Measurements from ENCODE around the gene CAMK2G. TPM values are rescaled to one million over a fixed set of nuclear protein-coding genes. Genes with fewer than 3 reads are reported as not detected.

Gene CAMK2G
- total RNA-seq, 1 experiment from 2014 or later, result 41.4 TPM

GRCh38 chr10:73850211-73850610 is 24.1 kb downstream of the CAMK2G start:
- no TSS peak for BruUV-seq (replicated peaks)
- no peaks in the 10 kb centered on the region for H3K9me3 ChIP-seq (ENCODE audit: control insufficient read depth, insufficient read depth, low read depth, low read length)
- ChIA-PET CTCF (interaction anchor here (0.5 to 1.9 kb wide), 4 partner anchors 29 to 116 kb away, joined by 3 to 11 read pairs (median 3); no protein-coding TSS in a partner anchor), POLR2A (no interaction called here)
- H3K4me1 ChIP-seq (ENCODE audit: control insufficient read depth, insufficient read depth, low read length), result no peaks in the 10 kb centered on the region
- no peak overlapping the region for H3K4me3 ChIP-seq (ENCODE audit: low read depth in 2 of 2, low read length in 2 of 2)
- H3K27ac ChIP-seq (ENCODE audit: low read length), result no peak overlapping the region
- H3K36me3 ChIP-seq (ENCODE audit: control insufficient read depth, insufficient read depth, low read length), result peaks cover 13% of the 10 kb centered on the region; the same call in 1 of the 2 replicates
- H3K27me3 ChIP-seq (ENCODE audit: control insufficient read depth, insufficient read depth, low read length), result no peaks in the 10 kb centered on the region
- TF ChIP-seq SIN3A (IDR thresholded peaks at IDR 0.05; ENCODE audit: borderline replicate concordance, insufficient read depth, low read depth, low read length) (no peak), REST (IDR thresholded peaks at IDR 0.05; ENCODE audit: insufficient read depth in 1 of 2, low read depth in 2 of 2, low read length in 1 of 2) (no peak), TCF7L2 (IDR thresholded peaks at IDR 0.05; ENCODE audit: low read depth, low read length) (no peak), POLR2AphosphoS5 (IDR thresholded peaks at IDR 0.05; ENCODE audit: low read depth, low read length) (no peak), CTCF (IDR thresholded peaks at IDR 0.05) (no peak)
- DNase-seq (ENCODE audit: low read depth, low spot score) (no peak), ATAC-seq (no peak)
- intact Hi-C loops (cut with micrococcal nuclease; ENCODE audit: unreplicated experiment), result no loop called here
- in situ Hi-C loops (cut with HindIII; ENCODE audit: low pct_unique_long_range_greater_than_20kb, low sequenced_read_pairs), result no loop called here

GRCh38 chr10:73848821-73849489 is 25.4 kb downstream of the CAMK2G start:
- H3K4me1 ChIP-seq (ENCODE audit: control insufficient read depth, insufficient read depth, low read length), result no peaks in the 10 kb centered on the region
- no peak overlapping the region for H3K4me3 ChIP-seq (ENCODE audit: low read depth in 2 of 2, low read length in 2 of 2)
- BruUV-seq (replicated peaks), result no TSS peak
- no peak overlapping the region for H3K27ac ChIP-seq (ENCODE audit: low read length)
- intact Hi-C loops (cut with micrococcal nuclease; ENCODE audit: unreplicated experiment), result loop anchor here (1.0 kb wide), 1 partner anchor 30 kb away; no protein-coding TSS in a partner anchor
- no peaks in the 10 kb centered on the region for H3K27me3 ChIP-seq (ENCODE audit: control insufficient read depth, insufficient read depth, low read length)
- CTCF ChIA-PET, result interaction anchor here (0.5 to 1.9 kb wide), 3 partner anchors 31 to 171 kb away, joined by 3 to 11 read pairs (median 3); no protein-coding TSS in a partner anchor
- POLR2A ChIA-PET, result interaction anchor here (1.1 kb wide), 1 partner anchor 31 kb away, joined by 3 read pairs; no protein-coding TSS in a partner anchor
- no peak for TF ChIP-seq REST (IDR thresholded peaks at IDR 0.05; ENCODE audit: insufficient read depth in 1 of 2, low read depth in 2 of 2, low read length in 1 of 2)
- peak; percentile 99 for TF ChIP-seq CTCF (IDR thresholded peaks at IDR 0.05)
- H3K9me3 ChIP-seq (ENCODE audit: control insufficient read depth, insufficient read depth, low read depth, low read length), result no peaks in the 10 kb centered on the region
- peaks cover 13% of the 10 kb centered on the region; the same call in 1 of the 2 replicates for H3K36me3 ChIP-seq (ENCODE audit: control insufficient read depth, insufficient read depth, low read length)
- ATAC-seq, result peak; percentile 91
- in situ Hi-C loops (cut with HindIII; ENCODE audit: low pct_unique_long_range_greater_than_20kb, low sequenced_read_pairs), result no loop called here
- peak; percentile 62 for DNase-seq (ENCODE audit: low read depth, low spot score)

Measured in Panc1 (cell line).